HG03521 (cell line): Measurements from ENCODE around the gene FBH1.
A peak's percentile ranks its signal among the peaks of the same experiment; 100 is the strongest.
"Not testable (repeated sequence)": the region's sequence is repeated elsewhere in the genome, so short reads cannot be mapped to it uniquely, and the experiment has no call there.

Experiments
- ATAC-seq: cut with Tn5 transposase; IDR thresholded peaks from one replicate; pipeline ENCODE4 v1.9.1; 2021; ENCODE audit warnings: mild to moderate bottlenecking, moderate library complexity; ENCODE audit not compliant: unreplicated experiment

The FBH1 gene

DNA sequence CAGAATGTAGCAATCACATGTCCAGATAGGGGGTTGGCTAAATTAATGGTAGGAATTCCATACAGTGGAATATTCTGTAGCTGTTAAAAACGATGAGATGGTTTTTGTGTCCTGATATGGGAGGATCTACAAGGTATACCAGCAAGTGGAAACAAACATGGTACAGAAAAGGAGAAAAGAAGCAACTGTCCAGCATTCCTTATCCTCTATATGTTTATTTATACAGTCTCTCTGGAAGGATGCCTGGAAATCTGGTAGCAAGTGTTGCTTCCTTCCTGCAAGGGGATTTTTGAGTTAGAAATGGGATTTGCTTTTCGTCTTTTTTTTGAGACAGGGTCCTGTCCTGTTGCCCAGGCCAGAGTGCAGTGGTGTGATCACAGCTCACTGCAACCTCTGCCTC is 68.0 kb downstream of the FBH1 start:
- no peak for ATAC-seq

DNA sequence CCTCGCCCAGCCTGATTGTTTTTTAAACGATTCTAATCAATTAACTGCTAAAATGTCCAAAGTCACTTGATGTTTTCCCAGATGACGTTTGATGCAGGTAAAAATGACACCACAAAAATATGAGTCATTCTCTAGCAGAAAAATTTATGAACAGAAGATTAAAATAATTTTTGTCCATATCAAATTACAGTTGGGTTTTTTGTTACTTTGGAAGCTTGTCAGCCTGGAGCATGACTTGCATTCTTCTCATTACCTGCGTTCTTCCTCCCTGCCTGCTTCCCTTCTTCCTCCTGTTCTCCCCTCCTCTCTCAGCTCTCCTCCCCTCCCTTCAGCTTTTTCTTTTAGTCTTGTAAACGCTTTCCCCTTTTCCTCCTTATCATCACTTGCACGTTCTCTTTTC is 68.6 kb downstream of the FBH1 start:
- no peak for ATAC-seq

DNA sequence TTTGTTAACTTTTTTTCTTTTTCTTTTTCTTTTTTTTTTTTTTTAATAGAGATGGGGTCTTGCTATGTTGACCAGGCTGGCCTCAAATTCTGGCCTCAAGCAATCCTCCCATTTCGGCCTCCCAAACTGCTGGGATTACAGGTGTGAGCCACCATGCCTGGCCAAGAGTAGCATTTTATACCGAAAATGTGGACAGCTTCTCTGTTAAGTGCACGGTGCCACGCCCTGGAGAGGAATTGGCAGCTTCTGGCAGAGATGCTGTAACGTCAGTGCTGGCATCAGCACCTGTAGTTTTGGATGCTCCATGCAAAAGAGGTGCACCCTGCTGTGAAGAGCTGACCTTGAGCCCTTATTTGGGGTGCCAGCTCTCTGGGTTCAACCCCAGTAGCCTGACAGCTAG is 69.1 kb downstream of the FBH1 start:
- no peak for ATAC-seq

DNA sequence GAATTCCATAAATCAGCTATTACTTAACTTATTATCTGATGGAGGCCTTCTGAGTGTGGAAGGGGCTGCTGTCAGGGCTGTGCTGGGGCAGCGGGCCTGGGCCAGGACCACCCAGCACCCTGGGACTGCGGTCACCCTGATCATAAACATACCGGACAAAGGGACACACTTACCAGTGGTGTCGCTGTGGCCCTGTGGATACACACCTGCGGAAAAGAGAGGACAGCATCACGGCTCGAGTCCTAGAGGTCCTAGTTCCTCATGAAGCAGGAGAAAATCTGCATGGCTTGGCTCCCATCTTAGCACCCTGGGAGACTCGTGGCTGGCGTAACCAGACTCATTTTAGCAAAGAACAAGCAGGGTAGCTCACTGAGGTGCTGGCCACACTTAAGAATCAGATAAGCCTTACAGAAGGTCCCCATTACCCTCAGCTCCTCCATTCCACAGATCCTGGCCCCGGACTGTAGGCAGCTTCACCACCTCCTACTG is 69.6 kb downstream of the FBH1 start:
- ATAC-seq: no peak

DNA sequence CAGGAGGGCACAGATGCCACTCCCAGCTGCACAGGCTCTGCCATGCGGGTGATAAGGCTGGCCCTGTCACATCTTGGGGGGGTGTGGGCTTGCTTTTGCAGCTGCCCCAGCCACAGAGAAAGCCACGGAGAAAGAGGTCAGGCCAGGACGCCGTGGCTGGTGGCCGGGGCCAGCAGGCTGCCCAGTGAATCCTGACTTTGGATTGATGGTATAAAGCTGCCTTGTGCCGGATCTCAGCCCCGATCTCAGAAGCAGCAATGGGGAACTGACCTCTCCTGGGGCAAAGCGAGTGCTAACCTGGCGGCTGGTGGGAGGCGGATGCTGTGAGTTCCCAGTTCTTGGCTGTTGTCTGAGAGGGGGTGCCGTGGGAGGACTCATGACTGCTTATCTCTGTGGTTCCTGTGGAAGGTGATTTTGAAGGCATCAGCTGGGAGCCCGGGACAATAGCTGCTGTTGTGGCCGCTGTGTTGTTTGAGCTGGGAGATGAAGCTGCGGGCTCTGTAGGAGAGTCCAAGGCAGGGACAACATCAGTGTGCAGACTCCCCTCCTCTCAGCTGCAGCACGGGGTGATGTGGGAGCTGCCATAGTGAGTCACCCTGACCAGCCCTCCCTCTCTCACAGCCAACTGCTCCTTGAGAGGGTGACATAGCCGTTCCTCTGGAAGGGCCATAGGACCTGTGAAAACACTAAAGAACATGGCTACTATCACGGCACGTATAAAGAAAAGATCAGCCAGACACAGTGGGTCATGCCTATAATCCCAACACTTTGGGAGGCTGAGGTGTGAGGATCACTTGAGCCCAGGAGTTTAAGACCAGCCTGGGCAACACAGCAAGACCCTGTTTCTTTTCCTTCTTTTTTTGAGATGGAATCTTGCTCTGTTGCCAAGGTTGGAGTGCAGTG is 70.3 kb downstream of the FBH1 start:
- ATAC-seq: no peak

DNA sequence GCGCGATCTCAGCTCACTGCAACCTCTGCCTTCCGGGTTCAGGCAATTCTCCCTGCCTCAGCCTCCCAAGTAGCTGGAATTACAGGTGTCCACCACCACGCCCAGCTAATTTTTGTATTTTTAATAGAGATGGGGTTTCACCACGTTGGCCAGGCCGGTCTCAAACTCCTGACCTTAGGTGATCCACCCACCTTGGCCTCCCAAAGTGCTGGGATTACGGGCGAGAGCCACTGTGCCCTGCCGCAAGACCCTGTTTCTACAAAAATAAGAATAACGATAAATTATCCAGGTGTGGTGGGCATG is 70.9 kb downstream of the FBH1 start:
- ATAC-seq: not testable (repeated sequence)

DNA sequence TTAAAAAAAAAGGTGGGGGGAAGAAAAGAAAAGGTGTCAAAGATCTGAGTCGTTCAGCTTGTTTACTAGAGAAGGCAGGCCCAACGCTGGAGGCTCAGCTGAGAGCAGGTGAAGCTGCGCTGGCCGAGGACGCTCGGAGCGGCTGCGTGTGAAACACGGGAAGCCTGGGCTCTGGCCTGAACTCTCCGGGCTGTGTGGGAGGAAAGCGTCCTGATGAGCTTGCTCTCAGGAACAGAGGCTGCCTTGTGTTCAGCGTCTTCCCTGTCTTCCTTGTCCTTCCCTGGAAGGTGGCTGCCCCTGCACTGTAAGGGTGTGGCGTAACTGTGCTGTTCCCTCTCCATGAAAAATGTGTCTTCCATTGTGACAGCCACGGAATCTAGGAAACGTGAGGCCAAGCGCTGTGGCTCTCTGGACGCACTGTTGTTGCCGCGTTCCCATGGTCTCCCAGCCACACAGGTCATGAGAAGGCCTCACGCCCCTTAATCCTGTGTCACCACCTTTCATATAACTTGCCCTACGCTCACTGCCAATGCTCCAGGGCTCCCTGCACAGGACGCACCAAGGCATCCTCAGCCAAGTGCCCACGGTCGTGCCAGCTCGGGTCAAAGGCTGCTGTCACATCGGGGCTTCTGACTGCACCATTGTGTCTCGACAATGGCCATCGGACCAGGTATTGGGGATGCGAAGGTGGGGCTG is 71.5 kb downstream of the FBH1 start:
- no peak for ATAC-seq

DNA sequence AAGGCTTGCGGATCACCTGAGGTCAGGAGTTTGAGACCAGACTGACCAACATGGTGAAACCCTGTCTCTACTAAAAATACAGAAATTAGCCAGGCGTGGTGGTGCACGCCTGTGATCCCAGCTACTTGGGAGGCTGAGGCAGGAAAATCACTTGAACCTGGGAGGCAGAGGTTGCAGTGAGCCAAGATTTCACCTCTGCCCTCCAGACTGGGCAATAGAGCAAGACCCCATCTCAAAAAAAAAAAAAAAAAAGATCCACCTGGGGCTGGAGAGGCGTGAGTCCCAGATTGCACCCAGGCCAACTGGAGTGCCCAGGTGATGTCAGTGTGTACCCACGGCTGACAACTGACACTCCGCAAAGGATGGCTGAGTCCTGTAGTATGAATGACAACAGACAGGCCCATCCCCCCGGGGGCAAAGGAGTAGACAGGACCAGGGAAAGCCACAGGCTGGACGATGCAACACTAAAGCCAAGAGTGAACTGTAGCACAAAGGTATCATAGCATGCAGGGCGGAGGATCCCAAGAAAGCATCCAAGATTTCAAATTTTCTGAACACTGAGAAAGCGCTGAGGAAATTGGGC is 72.4 kb downstream of the FBH1 start:
- not testable (repeated sequence) for ATAC-seq

DNA sequence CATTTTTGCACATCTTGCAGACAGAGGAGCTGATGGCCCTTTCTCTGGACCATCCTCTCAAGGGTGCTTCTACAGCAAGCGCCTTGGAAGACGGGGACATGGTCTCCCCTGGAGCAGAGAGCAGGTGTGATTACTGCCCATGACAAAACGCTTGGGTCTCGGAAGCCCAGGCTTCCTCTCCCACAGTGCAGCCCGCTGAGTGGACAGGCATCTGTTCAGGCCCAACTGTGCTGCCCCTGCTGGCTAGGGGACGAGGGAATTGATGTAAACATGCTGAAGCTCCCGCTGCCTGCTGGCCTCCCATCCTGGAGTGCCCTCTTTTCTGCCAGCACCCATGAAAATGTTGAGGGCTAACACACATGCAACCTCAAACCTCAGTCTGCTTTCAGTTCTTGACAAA is 73.0 kb downstream of the FBH1 start:
- ATAC-seq: no peak

DNA sequence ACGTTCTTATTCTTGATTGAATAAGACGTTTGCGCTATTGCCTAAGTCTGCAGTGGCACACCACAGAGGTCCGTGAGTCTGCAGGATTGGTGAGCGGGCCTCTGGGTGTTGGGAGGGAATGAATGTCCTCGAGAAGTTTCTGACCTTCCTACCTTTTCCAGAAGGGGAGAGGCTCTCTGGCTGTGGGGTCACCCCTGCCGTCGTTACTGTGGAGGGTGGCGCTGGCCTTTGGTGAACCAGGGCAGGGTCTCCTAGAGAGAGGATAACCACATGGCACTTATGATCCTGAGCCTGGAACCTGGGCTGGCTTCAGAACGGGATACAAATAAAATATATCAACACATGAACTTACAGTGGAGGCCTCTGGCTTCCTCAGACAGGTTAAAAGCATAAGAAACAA is 73.5 kb downstream of the FBH1 start:
- no peak for ATAC-seq

DNA sequence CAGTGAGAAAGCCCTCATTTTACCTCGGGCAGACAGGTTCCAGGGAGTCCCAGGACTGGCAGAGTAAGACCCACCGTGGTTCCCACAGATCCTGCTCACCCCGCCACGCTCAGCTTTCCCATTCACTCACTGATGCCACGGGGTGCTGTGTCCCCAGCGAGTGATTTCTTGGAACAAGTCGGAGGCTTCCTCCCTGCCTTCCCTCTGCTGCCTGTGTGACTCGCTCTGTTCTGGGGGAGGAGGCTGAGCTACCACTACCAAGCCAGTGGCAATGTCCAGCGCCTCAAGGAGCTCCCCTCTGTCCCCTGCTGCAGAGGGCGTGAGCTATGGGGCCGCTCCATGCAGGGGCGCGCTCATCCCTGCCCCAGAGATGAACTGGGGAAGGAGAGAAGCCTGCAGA is 74.7 kb downstream of the FBH1 start:
- no peak for ATAC-seq

DNA sequence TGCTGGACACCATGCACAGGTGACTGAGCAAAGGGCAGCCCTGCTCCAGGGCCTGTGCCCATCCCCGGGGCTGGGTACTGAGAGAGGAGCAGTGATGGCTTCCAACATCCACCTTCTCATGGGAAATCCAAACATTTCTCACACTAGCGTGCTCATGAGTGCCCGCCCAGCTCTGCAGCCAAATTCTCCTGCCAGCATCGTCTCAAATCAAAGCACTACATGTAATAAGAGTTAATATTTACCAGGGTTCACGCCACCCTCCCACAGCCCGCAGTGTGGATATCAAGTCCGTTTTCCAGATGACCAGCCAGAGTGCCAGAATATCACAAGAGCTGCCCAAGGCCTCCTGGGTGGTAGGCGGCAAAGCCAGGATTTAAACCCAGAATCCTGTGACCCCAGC is 75.2 kb downstream of the FBH1 start:
- no peak for ATAC-seq

DNA sequence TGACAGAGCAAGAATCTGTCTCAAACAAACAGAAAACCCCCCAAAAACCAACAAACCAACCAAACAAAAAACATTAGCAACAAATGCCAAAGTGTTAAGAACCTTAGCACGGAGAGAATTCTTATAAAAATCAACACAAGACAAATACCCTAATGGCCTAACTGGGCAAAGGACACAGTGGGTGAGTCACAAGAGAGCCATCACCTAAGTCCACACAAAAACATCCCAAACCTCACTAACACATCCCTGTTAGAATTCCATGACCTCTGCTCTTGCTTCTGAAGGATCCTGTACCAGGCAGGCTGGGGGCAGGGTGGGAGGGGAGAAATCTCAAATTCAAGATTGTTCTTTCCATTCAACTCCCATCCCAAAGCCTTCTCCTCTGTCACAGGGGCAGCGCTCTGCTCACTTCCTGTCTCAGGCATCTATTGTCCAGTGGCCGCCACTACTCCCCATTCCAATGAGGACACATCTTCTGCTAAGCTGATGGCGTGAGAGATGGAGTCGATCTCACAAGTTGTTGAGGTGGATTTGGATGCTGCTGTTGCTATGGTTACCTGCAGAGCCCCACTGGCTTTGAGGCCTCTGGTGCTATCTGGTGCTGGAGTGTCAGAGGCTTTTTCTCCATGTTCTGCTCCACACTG is 78.1 kb downstream of the FBH1 start:
- no peak for ATAC-seq

DNA sequence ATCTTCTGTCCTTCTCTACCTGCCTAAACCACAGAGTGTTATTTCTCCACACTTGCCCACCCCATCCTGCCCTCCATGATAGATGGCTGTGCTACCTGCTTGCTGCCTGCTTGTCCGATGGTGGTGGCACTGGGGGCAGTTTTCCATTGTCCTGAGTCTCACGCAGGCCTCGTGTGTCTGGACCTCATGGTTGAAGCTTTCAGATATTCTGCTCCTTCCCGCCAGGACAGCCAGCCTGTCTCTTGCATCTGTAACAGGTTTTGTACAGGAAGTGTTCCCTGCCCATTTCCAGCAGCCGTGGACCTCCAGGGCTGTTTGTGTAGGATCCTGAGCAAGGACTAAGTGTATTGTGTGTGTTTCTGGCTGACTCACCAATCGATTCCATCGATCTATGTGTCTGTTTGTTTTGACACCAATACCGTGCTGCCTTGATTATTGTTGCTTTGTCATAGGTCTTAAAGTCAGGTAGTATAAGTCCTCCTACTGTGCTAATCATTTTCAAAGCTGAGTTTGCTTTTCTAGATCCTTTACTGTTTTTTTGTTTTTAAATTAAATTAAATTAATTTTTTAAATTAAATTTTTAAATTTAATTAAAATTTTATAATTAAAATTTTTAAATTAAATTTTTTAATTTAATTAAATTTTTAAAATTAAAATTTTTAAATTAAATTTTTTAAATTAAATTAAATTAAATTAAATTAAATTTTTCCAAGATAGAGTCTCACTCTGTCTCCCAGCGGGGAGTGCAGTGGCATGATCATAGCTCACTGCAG is 78.8 kb downstream of the FBH1 start:
- no peak for ATAC-seq

DNA sequence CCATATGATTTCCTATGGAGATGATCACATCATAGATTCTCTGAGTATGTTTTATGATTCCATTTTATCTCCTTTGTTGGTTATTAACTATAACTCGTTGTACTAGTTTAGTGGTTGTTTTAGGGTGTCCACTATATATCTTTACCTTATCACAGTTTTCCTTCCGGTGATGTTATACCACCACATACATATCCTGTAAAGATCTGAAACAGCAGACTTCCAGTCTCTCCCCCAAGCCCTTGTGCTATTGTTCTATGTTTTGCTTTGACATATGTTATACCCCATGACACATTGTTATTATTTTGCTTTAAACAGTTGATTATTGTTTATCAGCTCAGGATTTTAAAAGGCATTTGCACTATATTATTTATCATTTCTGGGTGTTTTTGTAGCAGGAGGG is 80.0 kb downstream of the FBH1 start:
- no peak for ATAC-seq

DNA sequence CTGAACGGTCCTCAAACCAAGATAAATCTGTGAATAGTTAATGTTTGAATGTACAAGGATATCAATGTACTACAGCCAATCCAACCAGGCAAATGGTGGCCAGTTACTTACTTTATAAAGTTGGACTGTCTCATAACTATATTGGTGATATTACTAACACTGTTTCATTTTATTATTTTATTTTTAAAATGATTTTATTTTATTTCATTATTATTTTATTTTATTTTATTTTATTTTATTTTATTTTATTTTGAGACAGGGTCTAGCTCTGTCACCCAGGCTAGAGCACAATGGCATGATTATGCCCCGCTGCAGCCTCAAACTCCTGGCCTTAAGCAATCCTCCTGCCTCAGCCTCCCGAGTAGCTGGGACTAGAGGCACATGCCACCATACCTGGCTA is 80.5 kb downstream of the FBH1 start:
- ATAC-seq: no peak

DNA sequence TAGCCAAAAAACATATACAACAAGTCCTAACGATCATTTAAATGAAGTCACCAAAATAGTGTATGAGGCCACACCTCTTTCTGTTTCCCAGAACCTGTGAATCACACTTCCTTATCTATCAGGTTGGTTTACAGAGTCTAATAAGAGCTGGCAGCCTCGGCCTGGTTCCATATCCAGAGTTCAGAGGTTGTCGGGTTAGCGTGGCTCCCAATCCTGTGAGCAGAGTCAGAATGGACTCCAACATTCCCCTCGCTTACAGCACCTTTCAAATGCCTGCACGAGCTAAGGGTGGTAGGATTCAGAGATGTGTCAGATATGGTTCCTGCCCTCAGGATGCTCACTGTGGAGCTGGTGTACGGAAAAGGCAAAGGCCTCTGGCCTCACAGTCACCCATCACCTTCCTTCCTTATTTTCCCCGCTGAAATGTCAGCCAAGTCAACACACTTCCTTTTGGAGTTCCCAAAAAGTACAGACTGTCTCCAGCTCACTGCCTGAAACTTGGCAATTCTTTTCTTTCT is 81.3 kb downstream of the FBH1 start:
- no peak for ATAC-seq

DNA sequence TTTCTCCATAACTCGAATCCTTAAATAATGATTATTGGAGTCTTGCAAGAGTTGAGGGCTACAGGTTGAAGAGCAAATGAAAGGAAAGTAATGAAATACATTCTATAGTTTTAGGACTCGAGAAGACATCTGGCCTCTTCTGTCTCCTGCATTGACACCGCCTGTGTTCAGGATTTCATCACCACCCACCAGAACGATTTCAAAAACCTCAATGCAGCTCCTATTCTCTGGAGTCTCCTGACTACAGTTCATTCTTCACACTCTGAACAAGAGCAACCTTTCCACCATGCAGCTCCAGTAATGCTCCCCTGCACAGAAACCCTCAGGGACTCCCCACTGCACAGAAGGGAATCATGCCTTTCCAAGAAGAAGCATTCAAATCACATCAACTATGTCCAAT is 81.8 kb downstream of the FBH1 start:
- ATAC-seq: no peak

DNA sequence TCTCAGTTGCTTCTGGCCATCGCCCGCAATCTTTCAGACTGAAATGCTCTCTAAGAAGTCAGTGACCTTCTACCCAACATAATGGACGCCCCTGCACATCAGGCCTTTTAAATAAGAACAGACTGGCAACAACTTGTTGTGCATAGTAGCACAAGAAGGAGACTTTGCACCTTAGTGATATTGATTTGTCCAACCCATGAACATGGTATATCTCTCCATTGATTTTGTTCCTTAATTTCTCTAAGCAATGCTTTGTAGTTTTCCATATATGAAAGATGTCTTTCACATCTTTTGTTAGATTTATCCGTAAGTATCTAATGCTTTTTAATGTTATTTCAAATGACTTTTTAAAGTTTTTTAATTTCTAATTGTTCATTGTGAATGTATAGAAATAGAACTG is 83.0 kb downstream of the FBH1 start:
- ATAC-seq: no peak

DNA sequence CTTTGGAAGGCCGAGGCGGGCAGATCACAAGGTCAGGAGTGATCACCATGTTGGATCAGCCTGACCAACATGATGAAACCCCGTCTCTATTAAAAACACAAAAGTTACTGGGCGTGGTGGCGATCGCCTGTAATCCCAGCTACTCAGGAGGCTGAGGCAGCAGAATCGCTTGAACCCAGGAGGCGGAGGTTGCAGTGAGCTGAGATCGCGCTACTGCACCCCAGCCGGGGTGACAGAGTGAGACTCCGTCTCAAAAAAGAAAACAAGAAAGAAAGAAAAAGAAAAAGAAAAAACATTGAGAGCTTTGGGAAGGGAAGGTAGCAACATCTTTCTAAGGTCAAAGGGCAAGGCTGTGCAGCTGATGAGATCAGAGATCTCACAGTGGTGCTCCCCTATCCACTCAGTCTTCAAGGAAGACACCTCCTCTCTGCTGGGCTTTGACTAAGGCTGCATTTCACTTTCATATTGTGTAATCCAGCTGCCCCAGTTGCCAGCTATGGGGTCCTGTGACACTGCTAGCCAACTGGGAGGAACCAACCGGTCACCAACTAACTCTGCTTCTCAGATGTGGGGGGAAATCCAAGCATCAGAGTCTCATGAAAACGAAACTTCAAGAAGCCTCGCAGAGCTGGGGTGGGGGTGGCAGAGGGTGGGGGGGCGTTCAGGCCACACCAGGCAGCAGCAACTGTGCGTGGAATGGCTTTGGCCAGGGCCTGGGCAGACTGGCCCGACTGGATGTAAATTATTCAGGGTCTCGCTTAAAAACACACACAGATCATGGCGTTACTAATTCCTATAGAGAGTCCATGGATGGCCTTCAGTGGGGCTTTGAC is 85.8 kb downstream of the FBH1 start:
- peak; percentile 39 for ATAC-seq
